ENCODE results near the gene RNF157. TPM values are rescaled to one million over a fixed set of nuclear protein-coding genes. Genes with fewer than 3 reads are reported as not detected.

Gene RNF157
- total RNA-seq, 1 donor, result 4.7 TPM

GRCh38 chr17:76154292-76154691, 86.0 kb downstream of the RNF157 start:
- H3K4me3 ChIP-seq (ENCODE audit: low read depth, low read length), result no peak overlapping the region
- no peak for DNase-seq (ENCODE audit: low read depth)
- TF ChIP-seq CTCF (IDR thresholded peaks at IDR 0.05; ENCODE audit: insufficient read depth, low read depth, low read length), result no peak

GRCh38 chr17:76153640-76154039, 86.7 kb downstream of the RNF157 start:
- DNase-seq (ENCODE audit: low read depth), result peak; percentile 51
- TF ChIP-seq CTCF (IDR thresholded peaks at IDR 0.05; ENCODE audit: insufficient read depth, low read depth, low read length), result peak; percentile 50
- no peak overlapping the region for H3K4me3 ChIP-seq (ENCODE audit: low read depth, low read length)

GRCh38 chr17:76153202-76153601, 87.1 kb downstream of the RNF157 start:
- no peak overlapping the region for H3K4me3 ChIP-seq (ENCODE audit: low read depth, low read length)
- TF ChIP-seq CTCF (IDR thresholded peaks at IDR 0.05; ENCODE audit: insufficient read depth, low read depth, low read length), result no peak
- DNase-seq (ENCODE audit: low read depth), result no peak

- no peak overlapping the region for H3K4me3 ChIP-seq (ENCODE audit: low read depth, low read length)
- DNase-seq (ENCODE audit: low read depth), result no peak
- no peak for TF ChIP-seq CTCF (IDR thresholded peaks at IDR 0.05; ENCODE audit: insufficient read depth, low read depth, low read length)
Measured at GRCh38 chr17:76152591-76152990, 87.7 kb downstream of the RNF157 start.

- no peak for DNase-seq (ENCODE audit: low read depth)
- no peak for TF ChIP-seq CTCF (IDR thresholded peaks at IDR 0.05; ENCODE audit: insufficient read depth, low read depth, low read length)
- H3K4me3 ChIP-seq (ENCODE audit: low read depth, low read length), result no peak overlapping the region
Measured at GRCh38 chr17:76151896-76152454, 88.3 kb downstream of the RNF157 start.

GRCh38 chr17:76150712-76151622, 89.3 kb downstream of the RNF157 start:
- TF ChIP-seq CTCF (IDR thresholded peaks at IDR 0.05; ENCODE audit: insufficient read depth, low read depth, low read length), result no peak
- no peak overlapping the region for H3K4me3 ChIP-seq (ENCODE audit: low read depth, low read length)
- no peak for DNase-seq (ENCODE audit: low read depth)

All from fibroblast of villous mesenchyme (primary cell).